ENCODE results near the gene SLC25A12. TPM values are rescaled to one million over a fixed set of nuclear protein-coding genes. Genes with fewer than 3 reads are reported as not detected.

The SLC25A12 gene
- total RNA-seq, 1 donor from 2014 or later = 27.4 TPM

DNA sequence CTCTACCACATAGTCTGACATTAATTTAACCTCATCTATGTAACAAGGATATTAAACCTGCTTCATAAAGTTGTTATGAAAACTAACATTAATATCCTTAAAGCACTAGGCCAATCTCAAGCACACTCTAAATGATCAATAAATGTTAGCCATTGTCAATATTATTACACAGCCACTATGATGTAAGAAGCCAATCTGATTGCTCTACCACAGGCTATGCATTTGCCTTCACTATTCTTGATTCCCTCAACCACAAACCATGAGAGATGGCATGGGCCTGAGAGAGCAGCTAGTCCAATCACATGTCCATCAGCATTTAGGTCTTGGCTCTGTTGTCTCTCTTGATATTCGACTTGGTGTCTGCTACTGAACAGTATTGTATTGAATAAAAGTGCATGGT is 4.2 kb downstream of the SLC25A12 start:
- intact Hi-C loops (cut with micrococcal nuclease) = loop anchor here (5.0 kb wide), 1 partner anchor 203 kb away; the partner anchor contains the start of gene DYNC1I2

DNA sequence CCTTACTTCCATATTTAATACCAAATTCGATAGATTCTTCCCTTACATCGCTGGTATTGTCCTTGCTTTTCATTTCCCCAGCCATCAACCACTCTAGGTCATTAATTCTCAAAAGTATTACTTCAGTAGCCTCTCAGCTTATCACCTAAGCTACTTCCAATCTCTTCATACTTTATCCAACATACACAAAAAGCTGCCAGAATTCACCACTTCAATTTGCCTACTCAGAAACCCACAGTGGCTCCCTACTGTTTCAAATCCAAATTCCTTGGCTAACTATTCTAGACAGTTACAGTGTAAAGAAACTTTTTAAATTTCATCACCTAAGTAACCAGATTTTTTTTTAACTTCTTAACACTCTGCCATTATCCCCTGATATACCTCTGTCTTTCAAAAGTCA is 4.7 kb downstream of the SLC25A12 start:
- intact Hi-C loops (cut with micrococcal nuclease) = no loop called here

DNA sequence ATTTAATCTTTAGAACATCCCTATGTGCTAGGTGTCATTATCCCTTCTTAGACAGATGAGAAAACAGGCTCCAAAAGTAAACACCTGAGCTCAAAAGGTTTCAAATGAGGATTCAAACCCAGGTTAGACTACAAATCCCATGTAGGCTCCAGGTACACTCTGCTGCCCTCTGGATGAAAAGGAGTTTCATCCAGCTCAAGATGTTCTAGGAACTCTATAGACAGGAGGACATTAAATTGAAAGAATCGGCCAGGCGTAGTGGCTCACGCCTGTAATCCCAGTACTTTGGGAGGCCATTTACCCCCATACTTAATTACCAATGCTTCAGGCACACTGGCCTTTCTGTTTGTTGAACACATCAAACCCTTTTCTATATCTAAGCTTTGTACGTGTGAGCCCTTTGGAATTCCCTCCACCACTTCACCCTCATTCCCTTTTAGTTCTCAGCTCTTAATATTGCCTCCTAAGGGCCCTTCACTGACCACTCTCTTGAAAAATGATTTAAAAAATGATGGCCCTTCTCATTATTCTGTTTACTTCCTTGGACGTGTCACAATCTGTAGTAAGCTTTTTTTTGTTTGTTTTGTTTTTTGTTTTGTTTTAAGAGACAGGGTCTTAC is 10.7 kb downstream of the SLC25A12 start:
- intact Hi-C loops (cut with micrococcal nuclease) = no loop called here

DNA sequence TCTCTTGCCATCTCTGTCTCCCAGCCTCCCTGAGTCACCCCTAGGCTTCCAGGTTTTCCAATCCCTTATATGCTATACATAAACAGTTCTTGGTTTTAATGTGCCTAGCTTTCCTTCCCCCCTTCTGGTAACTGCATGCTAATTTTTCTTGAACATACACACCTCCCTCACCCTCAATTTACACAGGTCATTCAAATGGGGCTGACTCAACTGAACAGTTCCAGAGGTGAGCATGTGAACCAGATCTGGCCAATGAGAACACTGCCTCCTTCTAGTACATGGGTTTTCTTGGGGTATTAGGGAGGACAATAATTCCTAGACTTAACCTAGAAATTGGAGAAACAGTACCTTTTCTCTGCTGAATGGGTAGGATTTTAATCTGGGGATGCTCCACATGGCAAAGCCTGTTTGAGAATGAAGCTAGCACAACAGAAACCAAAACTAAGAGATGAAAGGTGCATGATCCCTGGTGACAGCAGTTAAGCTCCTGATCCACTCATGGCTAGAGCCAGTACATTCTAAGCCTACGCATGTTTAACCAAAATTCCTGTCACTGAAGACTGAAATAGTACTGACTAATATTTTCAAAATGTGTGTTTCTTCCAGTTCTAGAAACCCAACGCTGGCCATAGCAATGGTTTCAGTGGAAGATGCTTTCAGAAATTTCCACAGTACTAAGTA is 11.8 kb downstream of the SLC25A12 start:
- intact Hi-C loops (cut with micrococcal nuclease) = no loop called here

DNA sequence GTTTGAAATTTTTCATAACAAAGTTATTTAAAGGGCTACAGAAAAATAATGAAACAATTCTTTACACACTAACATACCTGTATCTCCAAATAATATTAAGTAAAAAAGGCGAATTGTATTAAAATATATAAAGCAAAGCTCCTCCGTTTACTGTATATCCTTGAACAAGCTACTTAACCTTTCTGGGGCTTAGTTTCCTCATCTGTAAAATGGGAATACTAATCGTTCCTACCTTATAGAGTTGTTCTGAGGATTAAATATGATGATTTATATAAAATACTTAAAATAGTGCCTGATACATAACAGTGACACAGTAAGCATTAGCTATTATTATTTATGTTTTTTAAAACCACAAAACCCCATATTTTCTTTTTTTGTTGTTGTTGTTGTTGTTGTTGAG is 13.3 kb downstream of the SLC25A12 start:
- intact Hi-C loops (cut with micrococcal nuclease) = no loop called here

DNA sequence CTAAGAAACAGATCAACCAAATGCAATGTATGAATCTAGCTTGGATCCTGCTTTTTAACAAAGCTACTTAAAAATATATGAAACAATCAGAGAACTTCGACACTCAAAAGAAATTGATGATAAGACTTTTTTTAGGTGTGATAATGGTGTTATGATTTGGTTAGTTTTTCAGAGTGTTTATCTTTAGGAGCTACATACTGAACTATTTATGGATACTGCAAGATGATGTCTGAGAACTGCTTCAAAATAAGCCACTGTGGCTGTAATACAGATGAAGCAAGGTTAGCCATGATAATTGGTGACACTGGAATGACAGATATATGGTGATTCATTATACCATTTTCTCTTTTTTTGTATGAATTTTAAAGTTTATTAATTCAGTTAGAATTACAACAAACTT is 14.2 kb downstream of the SLC25A12 start:
- intact Hi-C loops (cut with micrococcal nuclease) = no loop called here

DNA sequence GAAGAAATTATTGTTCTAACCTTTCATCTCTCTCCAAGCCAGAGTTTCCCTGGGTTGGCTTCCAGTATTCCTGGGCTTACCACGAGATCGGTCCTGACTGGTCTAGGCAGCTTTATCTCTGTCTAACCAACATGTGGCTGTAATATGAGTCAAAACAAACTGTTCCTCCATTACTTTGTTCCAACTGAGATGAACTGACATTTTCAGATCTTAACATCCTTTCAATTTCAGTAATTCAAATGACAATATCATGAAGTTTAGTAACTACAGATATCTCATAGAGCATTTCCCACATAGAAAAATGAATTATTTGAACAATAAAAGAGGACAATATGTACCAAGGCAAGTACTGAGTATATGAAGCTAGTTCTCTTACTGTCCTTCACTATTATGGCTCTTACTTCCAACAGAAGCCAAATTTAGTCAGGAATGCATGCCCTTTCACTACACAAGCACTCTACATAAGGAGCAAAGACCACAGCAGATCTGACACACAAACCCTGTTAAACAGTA is 15.5 kb downstream of the SLC25A12 start:
- intact Hi-C loops (cut with micrococcal nuclease) = no loop called here

DNA sequence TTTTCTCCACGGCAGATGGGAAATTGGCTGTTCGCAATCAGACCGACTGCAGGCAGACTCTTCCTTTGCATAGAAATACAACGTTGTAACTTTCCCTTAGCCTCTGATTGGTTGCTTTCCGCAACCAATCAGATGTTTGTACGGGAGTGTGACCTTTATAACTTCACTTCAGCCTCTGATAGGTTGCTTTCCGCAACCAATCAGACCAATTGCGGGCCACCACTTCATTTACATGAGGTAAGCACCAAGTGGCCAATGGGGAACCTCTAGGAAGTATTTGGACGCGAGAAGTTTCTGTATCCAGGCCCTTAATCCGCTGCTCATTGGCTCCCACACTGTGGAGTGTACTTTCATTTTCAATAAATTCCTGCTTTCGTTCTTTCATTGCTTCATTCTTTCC is 19.1 kb downstream of the SLC25A12 start:
- intact Hi-C loops (cut with micrococcal nuclease) = no loop called here

DNA sequence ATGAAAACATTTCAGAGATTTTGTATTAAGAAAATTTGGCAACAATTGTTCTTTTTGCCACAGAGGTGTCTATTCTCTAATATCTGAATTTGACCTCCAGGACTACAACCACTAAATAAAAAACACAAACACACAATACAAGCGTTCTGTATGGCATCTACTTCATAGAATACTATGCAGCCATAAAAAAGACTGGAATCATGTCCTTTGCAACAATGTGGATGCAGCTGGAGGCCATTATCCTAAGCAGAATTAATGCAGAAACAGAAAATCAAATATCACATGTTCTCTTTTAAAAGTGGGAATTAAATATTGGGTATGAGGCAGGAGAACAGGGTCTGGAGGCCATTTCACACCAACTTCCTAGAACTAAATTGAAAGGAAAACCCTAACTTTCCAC is 19.5 kb downstream of the SLC25A12 start:
- intact Hi-C loops (cut with micrococcal nuclease) = no loop called here

DNA sequence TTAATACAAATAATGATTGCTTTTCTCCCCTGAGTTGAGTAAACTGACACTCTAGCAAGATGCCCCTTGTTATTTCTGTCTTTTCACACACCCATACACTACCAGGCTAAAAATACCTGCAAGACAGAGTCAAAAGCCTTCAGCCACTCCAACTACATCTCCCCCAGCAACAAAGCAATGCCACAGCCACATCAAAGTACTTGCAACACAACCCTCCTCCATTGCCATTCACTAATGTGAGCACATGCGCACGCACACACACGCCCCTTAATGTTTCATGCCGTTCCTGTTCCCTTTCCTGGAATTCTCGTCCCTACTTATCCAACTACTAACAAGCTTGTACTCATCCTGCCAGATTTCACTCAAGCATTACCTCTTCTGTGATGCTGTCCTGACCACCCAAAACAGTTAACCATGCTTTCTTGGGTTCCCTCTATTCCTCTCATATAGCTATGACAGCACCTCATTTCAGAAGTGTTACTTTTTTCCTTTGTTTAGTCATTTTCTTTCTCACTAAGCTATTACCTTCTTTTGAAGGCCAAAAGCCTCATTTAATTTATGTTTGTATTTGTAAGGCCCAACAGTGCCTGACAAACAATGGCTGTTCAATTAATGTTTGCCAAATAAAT is 29.6 kb downstream of the SLC25A12 start:
- intact Hi-C loops (cut with micrococcal nuclease) = no loop called here

DNA sequence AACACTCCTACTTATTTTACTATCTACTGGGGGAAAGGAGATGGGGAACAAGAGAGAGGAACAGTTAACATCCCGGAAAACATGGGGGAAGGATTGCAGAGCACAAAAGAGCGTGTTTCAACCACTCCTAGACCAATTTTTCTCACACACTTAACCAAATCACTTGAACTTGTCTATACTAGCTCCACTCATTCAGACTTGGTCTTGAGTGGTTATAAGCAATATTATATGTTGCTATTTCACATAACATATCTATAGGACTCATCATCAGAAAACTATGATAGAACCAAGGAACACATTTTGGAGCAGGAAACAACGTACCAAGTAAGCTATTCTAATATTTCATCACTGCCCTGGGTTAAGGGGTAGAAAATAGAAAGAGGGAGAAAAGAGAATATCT is 31.5 kb downstream of the SLC25A12 start:
- intact Hi-C loops (cut with micrococcal nuclease) = no loop called here

DNA sequence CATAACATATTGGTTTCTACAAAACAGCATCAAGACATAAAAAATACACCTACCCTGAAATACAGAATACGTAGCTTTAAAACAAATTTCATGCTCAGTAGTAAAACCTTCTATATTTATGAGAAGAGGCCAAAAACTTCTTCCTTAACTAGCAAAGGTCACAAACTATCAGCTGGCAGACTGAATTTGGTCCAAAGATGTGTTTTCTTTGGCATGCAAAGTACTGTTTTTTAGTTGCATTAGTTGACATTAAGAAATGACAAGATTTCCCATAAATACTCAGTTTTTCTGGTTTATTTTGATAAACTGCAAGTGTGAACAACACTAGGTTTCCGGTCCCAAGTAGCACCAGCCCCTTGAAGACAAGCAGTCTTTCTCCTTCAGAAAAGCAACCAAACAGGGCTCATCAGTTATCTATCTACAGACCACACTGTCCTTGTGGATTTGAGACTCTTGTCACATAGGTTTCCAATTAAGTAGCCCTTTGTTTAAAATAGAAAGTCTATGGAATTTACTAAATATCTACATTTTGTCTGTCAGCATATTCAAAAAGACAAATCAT is 35.6 kb downstream of the SLC25A12 start:
- intact Hi-C loops (cut with micrococcal nuclease) = no loop called here

DNA sequence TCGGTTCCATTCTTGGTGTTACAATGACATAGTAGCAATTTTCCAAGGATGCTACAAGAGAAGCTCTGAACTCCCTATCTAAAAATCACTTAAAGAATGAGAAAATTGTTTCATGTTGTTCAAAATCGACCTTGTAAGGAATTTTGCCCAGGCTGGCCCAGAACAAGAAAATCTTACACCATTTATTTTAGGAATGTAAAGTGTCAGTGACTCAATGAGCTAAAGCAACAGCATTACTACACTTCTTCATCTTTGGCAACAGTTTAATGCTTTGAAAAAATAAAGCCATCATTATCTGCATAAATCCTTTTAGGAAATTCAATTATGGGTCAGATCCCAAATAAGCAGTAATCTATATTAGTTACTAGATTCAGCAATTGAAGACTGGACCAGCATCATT is 38.6 kb downstream of the SLC25A12 start:
- intact Hi-C loops (cut with micrococcal nuclease) = no loop called here

DNA sequence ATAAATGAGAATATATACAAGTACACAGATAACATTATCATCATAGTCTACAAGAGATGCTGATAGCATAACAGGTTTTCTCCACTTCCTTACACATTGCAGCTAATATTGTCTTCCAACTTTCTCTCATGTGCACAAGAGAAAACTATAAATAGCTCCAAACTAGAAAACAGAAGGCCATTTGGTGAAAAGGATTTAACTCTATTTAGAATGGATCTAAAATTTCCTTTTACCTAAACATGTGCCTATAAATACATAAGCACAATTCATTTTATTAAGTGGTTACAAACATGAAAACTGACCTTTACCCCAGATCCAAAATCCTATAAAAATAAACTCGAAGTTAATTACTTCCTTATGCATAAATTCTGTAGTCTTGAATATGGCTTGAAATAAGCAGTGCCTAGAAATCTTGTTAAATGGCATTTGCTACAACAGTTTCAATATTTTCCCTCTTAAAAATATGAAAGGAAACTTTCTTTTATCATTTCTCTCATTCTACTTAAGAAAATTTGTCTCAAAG is 41.6 kb downstream of the SLC25A12 start:
- intact Hi-C loops (cut with micrococcal nuclease) = no loop called here

DNA sequence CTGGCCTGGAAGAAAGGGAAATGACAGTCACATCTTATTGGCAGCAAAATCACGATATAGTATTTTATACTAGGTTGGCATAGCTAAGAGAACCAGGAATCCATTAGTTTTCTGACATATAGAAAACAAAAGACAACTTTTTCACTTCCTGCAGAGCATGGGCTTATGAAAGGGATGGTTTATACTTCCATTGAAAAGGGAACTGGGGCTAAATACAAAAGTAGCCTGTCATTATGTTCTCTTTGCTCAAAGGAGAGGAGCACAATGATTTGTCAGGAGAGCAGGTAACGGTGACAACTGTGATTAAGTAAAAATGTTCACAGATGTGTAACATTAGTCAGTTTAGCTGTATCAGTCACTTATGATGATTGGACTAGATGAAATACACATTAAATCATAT is 46.4 kb downstream of the SLC25A12 start:
- intact Hi-C loops (cut with micrococcal nuclease) = no loop called here

DNA sequence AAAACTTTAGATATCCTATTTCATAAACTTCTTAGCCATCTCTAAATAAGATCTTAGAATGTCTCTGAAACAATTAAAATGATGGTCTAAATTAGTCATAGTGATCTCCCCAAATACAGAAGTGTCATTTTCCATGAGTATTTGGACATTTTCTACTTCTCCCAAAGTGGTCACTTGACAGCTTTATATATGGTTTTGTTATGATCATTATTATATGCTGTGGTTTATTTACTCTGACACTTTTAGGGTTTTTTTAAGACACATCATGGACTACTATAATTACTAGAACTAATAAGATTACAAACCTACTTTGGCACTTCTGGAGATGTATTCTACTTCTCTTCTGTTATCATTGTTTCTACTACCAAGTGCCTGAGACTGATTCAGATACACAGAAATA is 47.1 kb downstream of the SLC25A12 start:
- intact Hi-C loops (cut with micrococcal nuclease) = no loop called here

DNA sequence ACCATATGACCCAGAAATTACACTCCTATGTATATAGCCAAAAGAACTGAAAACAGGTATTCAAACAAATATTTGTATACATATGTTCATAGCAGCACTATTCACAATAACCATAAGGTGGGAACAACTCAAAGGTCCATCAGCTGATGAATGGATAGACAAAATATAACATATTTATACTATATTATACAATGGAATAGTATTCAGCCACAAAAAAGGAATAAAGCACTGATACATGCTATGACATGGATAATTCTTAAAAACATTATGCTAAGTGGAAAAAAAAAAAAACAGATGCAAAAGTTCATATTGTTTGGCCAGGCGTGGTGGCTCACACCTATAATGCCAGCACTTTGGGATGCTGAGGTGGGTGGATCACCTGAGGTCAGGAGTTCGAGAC is 52.0 kb downstream of the SLC25A12 start:
- intact Hi-C loops (cut with micrococcal nuclease) = no loop called here

DNA sequence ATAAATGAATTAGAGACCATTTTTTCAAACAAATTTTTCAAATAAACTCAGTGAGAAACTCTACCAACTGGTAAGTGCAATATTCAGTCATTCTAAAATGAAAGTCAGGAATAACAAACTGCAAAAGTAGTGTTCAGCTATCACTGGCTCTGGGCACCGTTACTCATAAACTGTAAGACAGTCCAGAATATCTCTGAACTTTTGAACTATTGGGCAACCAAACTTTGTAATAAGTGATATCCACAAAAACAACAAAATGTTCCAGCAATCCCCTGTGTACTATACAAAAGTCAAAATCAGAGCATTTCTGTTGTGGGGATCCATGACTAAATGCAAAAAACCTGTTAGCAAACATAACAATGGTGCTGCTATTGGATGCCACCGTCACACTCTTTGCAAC is 56.3 kb downstream of the SLC25A12 start:
- intact Hi-C loops (cut with micrococcal nuclease) = no loop called here

DNA sequence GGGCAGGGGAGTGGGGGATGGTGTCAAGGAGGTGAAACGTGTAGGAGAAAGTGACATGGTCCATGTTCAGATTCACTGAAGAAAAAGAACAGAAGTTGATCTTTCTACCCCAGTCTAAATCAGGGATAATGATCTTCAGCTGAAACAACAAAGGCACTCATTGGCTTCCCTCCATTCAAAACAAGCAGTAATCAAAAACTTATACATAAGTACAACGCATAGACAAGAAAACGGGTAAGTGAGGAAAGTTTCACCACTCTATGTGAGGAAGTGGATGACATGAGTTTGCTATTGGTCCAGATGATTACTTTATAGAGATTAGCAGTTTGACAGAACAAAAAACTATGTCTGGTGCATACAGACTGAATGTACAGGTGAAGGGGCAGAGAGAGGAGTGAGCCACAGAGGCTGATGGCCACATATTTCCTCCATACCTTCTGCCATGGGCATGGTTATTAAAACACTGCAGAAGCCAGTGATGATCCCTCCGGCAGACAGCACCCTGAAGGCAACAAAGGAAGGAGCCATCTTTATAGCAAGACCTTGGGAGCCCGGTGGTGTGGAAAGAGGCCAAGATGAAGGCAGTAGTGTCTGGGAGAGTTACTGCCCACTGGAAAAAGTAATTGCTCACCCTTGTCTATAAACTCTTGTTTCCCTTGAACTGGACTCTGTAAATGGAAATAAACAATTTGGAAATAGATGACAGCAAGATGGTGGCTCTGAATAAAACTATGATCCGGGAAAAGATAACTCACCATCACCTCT is 57.7 kb downstream of the SLC25A12 start:
- intact Hi-C loops (cut with micrococcal nuclease) = no loop called here

DNA sequence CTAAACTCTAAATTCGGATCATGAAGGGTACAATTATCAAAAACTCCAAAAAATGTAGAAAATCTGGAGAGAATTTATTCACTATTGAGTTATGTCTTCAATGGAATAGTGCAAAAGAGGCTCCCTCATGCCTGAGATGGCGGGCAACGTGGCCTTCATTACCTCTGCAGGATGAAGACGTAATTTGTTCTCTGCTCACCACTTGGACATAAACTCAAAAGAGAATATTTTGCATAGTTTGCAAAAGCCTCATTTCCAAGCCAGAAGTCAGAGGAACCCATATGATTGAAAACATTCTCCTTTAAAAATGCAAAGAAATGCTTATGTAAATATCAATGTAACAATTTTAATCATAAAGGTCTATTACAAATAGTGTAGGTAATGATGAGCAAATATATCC is 58.7 kb downstream of the SLC25A12 start:
- intact Hi-C loops (cut with micrococcal nuclease) = no loop called here

DNA sequence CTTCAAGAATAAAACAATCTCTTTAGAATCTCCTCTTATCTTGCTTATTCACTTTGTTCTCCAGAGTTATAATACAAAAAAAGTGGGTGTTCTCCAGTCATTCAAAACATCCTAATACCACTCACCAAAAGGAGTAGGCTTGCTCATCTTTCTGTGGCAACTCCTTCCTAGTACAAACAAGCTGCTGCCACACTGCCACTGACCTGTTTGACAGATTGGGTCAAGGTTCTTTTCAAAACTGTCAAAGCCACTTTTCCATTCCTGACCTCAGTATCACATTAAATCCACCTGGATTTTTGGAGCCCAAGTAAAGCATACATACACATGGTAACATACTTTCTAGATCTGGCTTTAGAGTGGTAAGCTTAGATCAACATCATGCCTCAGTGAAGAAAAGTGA is 59.8 kb downstream of the SLC25A12 start:
- intact Hi-C loops (cut with micrococcal nuclease) = no loop called here

Data from T-helper 2 cell treated with Interferon-gamma antibody and Interleukin-4, amounts not matched to agents 100 ng/mL and 5 ng/mL, for 36 hours (primary cell).